HL-60 (cell line): ENCODE measurements around the gene RNASE1.

Experiments
- CTCF ChIP-seq: IDR thresholded peaks from one replicate; pipeline ENCODE4 v1.5.1; 2011; ENCODE audit warnings: low read length, control low read depth, inconsistent platforms; ENCODE audit not compliant: insufficient read depth
- POLR2AphosphoS5 ChIP-seq: IDR thresholded peaks from 2 replicates; pipeline ENCODE4 v1.6.1; 2012; ENCODE audit warnings: low read depth

GRCh38 chr14:20827326-20827725, 24.7 kb upstream of the RNASE1 start:
- no peak for TF ChIP-seq CTCF
- no peak for TF ChIP-seq POLR2AphosphoS5
